Measurements from ENCODE around the gene RAP1GDS1. TPM values are rescaled to one million over a fixed set of nuclear protein-coding genes. Genes with fewer than 3 reads are reported as not detected.
"Not testable (repeated sequence)": the region's sequence is repeated elsewhere in the genome, so short reads cannot be mapped to it uniquely, and the experiment has no call there.

Gene RAP1GDS1
- total and polyA plus RNA-seq, 2 of the 13 experiments (the other 11 are each of a cell fraction or from before 2014, with no cell fraction given), result 19.3 to 42.5 TPM

GRCh38 chr4:98461121-98461865 lies 200.1 kb downstream of the RAP1GDS1 start:
- intact Hi-C loops (cut with micrococcal nuclease; ENCODE audit: unreplicated experiment), result loop anchor here (10.0 kb wide), 1 partner anchor 316 kb away; the partner anchor contains the start of gene STPG2
- ATAC-seq; FAIRE-seq; H3K4me2 ChIP-seq (ENCODE audit: low read depth, low read length); H3K4me1 ChIP-seq (ENCODE audit: insufficient read depth, low read length); H3K9ac ChIP-seq (ENCODE audit: insufficient read depth, low read depth, low read length); BruUV-seq (replicated peaks); CTCF ChIA-PET (ENCODE audit: low intra/inter-chr PET ratio, low total read pairs); H3K27me3 ChIP-seq (ENCODE audit: control insufficient read depth in 1 of 2, insufficient read depth in 2 of 2, low read length in 2 of 2); H2AFZ ChIP-seq (ENCODE audit: low read length); H4K20me1 ChIP-seq (ENCODE audit: insufficient read depth, low read length); H3K27ac ChIP-seq (ENCODE audit: extremely low read length, insufficient read depth, low read length); POLR2A ChIA-PET; DNase-seq (ENCODE audit: low spot score); H3K9me3 ChIP-seq (ENCODE audit: low read length); H3K36me3 ChIP-seq (replicated peaks in 1 of 2; ENCODE audit: control insufficient read depth in 1 of 2, insufficient read depth in 2 of 2, low read length in 2 of 2); H3K79me2 ChIP-seq (ENCODE audit: insufficient read depth, low read length); H3K4me3 ChIP-seq (replicated peaks in 1 of 3; ENCODE audit: insufficient read depth in 1 of 3, low read depth in 2 of 3, low read length in 3 of 3): not testable (repeated sequence)
- WGBS (ENCODE audit: low lambda C conversion rate), result 94% methylated on average over 2 of the region's 2 CpGs
- in situ Hi-C loops (cut with HindIII; ENCODE audit: extremely low pct_ligation_motif_present, low pct_unique_long_range_greater_than_20kb), result loop anchor here (25.0 kb wide), 2 partner anchors 376 to 1001 kb away; no protein-coding TSS in a partner anchor

DNA sequence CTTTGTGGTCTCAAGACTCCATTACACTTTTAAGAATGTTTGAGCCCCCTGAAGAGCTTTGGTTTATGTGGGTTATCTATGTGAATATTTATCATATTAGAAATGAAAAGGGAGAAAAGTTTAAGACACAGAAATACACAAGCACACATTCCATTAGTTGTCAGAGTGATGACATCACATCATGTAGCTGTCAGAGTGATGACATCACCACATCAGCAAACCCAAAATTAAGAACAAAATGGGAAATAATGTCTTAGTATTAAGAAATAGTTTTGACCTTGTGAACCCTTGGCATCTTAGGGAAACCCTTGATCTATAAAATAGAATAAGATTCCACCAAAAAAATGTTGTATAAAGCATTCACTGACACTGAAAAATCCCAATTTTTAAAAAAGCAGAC lies 201.3 kb downstream of the RAP1GDS1 start:
- TF ChIP-seq CREB1 (IDR thresholded peaks at IDR 0.05) (peak; percentile 86), CREB1 (CRISPR knock-in tag; IDR thresholded peaks at IDR 0.05) (no peak), ATF7 (IDR thresholded peaks at IDR 0.05) (peak; percentile 90), ATF7 (CRISPR knock-in tag; IDR thresholded peaks at IDR 0.05) (no peak), ZNF501 (CRISPR knock-in tag; IDR thresholded peaks at IDR 0.05) (no peak)
- H3K9ac ChIP-seq (ENCODE audit: insufficient read depth, low read depth, low read length), result no peak overlapping the region
- no peak overlapping the region for H3K4me2 ChIP-seq (ENCODE audit: low read depth, low read length)
- DNase-seq (ENCODE audit: low spot score), result no peak
- peaks cover 2% of the 10 kb centered on the region in 2 experiments; a peak in 1 of 5 replicates for H3K27me3 ChIP-seq (ENCODE audit: control insufficient read depth in 1 of 2, insufficient read depth in 2 of 2, low read length in 2 of 2)
- no TSS peak for BruUV-seq (replicated peaks)
- no peak for FAIRE-seq
- ATAC-seq, result no peak
- H3K79me2 ChIP-seq (ENCODE audit: insufficient read depth, low read length), result no peaks in the 10 kb centered on the region
- CTCF ChIA-PET (ENCODE audit: low intra/inter-chr PET ratio, low total read pairs), result no interaction called here
- H2AFZ ChIP-seq (ENCODE audit: low read length), result no peak overlapping the region
- intact Hi-C loops (cut with micrococcal nuclease; ENCODE audit: unreplicated experiment), result loop anchor here (10.0 kb wide), 1 partner anchor 318 kb away; the partner anchor contains the start of gene STPG2
- H3K4me1 ChIP-seq (ENCODE audit: insufficient read depth, low read length), result no peaks in the 10 kb centered on the region
- H3K27ac ChIP-seq (ENCODE audit: extremely low read length, insufficient read depth, low read length), result no peak overlapping the region
- in situ Hi-C loops (cut with HindIII; ENCODE audit: extremely low pct_ligation_motif_present, low pct_unique_long_range_greater_than_20kb), result loop anchor here (25.0 kb wide), 2 partner anchors 375 to 1000 kb away; no protein-coding TSS in a partner anchor
- no peaks in the 10 kb centered on the region for H3K9me3 ChIP-seq (ENCODE audit: low read length)
- H4K20me1 ChIP-seq (ENCODE audit: insufficient read depth, low read length), result no peaks in the 10 kb centered on the region
- no peak overlapping the region for H3K4me3 ChIP-seq (replicated peaks in 1 of 3; ENCODE audit: insufficient read depth in 1 of 3, low read depth in 2 of 3, low read length in 3 of 3)
- POLR2A ChIA-PET, result no interaction called here
- H3K36me3 ChIP-seq (replicated peaks in 1 of 2; ENCODE audit: control insufficient read depth in 1 of 2, insufficient read depth in 2 of 2, low read length in 2 of 2), result no peaks in the 10 kb centered on the region

Measured in HepG2 (cell line).